ENCODE measurements around the gene CCR5AS.

DNA sequence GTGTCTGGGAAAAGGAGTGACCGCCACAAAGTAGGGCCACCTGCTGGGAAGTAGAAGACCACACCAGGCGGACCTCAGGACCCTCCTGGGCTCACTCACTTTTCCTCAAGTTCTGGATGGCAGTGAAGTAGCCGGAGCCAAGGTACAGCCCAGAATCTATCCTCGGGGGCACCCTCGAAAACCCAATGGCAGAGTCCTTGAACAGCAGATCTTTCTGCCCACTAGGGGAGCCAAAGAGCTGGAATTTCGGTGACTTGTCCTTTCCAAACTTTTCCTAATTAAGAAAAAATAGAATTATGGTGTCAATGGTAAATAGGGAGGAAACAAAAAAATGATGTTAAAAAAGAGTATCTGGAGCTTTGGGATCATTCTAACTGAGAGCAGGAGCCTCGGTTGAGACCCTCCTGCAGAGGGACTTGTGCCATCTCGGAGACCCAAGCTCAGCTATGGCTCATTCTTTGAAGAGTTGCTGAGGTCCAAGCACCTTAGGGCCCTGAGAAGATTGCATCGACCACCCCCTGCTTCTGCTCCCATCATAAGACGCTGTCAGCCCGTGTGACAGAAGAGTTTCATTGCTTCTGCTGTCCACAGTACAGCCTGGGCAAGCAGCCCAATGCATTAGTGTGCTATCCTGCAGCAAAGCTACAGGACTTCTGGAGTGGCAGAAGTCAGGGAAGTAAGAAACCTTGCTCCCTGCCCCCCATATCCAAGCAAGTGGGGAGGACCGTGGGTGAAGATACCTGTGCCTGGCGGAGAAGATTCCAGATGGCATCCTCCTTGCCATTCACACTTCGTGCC lies 43.1 kb upstream of the CCR5AS start:
- TF ChIP-seq, protein P1, sequence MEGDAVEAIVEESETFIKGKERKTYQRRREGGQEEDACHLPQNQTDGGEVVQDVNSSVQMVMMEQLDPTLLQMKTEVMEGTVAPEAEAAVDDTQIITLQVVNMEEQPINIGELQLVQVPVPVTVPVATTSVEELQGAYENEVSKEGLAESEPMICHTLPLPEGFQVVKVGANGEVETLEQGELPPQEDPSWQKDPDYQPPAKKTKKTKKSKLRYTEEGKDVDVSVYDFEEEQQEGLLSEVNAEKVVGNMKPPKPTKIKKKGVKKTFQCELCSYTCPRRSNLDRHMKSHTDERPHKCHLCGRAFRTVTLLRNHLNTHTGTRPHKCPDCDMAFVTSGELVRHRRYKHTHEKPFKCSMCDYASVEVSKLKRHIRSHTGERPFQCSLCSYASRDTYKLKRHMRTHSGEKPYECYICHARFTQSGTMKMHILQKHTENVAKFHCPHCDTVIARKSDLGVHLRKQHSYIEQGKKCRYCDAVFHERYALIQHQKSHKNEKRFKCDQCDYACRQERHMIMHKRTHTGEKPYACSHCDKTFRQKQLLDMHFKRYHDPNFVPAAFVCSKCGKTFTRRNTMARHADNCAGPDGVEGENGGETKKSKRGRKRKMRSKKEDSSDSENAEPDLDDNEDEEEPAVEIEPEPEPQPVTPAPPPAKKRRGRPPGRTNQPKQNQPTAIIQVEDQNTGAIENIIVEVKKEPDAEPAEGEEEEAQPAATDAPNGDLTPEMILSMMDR (IDR thresholded peaks at IDR 0.05) = peak in 1 of 3 experiments; percentile 42
- no peak for TF ChIP-seq POLR2A (IDR thresholded peaks at IDR 0.05)

Data from testis (tissue), 2 donors.